Measurements from ENCODE around the gene APOC3.

The APOC3 gene

DNA sequence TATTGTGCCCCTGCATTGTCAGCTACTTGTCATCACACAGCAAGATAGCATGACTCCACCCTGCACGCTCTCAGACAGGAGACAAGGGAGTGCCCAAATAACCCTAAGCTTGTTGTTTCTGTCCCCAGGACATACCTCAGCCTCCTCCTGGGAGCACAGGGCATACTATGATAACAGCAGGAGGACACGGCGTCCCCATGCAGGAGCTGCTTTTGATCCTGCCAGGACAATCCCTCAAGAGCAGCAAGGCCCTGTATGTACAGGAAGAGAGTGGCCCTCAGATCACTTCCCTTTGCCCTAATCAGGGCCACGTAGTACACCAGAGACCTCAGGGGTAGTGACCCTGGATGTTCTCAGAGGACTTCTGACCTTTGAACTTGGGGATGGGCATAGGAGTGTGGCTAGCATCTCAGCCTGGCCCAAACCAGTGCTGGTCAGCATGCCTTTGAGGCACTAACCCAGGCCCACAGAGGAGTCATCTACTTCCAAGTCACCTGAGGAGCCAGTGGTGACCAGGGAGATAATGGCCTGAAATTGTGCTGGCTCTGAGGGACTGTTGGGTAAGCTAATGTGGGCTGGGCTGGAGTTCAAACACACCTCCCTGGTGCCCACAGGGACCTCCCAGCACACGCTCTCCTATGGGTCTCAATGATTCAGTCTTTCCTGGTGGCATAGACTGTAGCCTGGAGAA lies 15.8 kb upstream of the APOC3 start:
- DNase-seq = no peak
- in situ Hi-C loops (cut with HindIII; ENCODE audit: low pct_ligation_motif_present, low sequenced_read_pairs) = no loop called here
- no peak for TF ChIP-seq CTCF (IDR thresholded peaks at IDR 0.05; ENCODE audit: low read depth, low read length, missing control alignments)
- no peaks in the 10 kb centered on the region for H3K36me3 ChIP-seq (replicated peaks)
- H3K27me3 ChIP-seq (replicated peaks) = no peaks in the 10 kb centered on the region
- no peak overlapping the region for H3K27ac ChIP-seq
- no peak overlapping the region for H3K4me3 ChIP-seq (ENCODE audit: low read depth, low read length)

DNA sequence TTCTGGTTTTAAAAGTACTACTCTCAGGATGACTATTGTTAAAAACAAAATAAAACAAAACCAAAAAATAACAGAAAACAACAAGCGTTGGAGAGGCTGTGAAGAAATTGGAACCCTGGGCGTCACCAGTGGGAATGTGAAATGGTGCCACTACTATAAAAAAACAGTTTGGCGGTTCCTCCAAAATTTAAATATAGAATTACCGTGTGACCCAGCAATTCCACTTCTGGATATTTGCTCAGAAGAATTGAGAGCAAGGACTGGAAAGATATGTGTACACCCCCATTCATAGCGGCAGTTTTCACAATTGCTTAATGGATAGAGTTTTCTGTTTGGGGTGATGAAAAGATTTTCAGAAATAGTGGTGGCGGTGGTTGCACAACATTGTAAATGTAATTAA lies 15.2 kb upstream of the APOC3 start:
- no peaks in the 10 kb centered on the region for H3K36me3 ChIP-seq (replicated peaks)
- no peak overlapping the region for H3K27ac ChIP-seq
- H3K27me3 ChIP-seq (replicated peaks) = no peaks in the 10 kb centered on the region
- no peak for TF ChIP-seq CTCF (IDR thresholded peaks at IDR 0.05; ENCODE audit: low read depth, low read length, missing control alignments)
- H3K4me3 ChIP-seq (ENCODE audit: low read depth, low read length) = no peak overlapping the region
- no peak for DNase-seq
- in situ Hi-C loops (cut with HindIII; ENCODE audit: low pct_ligation_motif_present, low sequenced_read_pairs) = no loop called here

GRCh38 chr11:116819049-116819448 lies 10.7 kb upstream of the APOC3 start:
- H3K27ac ChIP-seq = no peak overlapping the region
- DNase-seq = no peak
- H3K4me3 ChIP-seq (ENCODE audit: low read depth, low read length) = no peak overlapping the region
- in situ Hi-C loops (cut with HindIII; ENCODE audit: low pct_ligation_motif_present, low sequenced_read_pairs) = no loop called here
- H3K27me3 ChIP-seq (replicated peaks) = no peaks in the 10 kb centered on the region
- H3K36me3 ChIP-seq (replicated peaks) = no peaks in the 10 kb centered on the region
- TF ChIP-seq CTCF (IDR thresholded peaks at IDR 0.05; ENCODE audit: low read depth, low read length, missing control alignments) = no peak

DNA sequence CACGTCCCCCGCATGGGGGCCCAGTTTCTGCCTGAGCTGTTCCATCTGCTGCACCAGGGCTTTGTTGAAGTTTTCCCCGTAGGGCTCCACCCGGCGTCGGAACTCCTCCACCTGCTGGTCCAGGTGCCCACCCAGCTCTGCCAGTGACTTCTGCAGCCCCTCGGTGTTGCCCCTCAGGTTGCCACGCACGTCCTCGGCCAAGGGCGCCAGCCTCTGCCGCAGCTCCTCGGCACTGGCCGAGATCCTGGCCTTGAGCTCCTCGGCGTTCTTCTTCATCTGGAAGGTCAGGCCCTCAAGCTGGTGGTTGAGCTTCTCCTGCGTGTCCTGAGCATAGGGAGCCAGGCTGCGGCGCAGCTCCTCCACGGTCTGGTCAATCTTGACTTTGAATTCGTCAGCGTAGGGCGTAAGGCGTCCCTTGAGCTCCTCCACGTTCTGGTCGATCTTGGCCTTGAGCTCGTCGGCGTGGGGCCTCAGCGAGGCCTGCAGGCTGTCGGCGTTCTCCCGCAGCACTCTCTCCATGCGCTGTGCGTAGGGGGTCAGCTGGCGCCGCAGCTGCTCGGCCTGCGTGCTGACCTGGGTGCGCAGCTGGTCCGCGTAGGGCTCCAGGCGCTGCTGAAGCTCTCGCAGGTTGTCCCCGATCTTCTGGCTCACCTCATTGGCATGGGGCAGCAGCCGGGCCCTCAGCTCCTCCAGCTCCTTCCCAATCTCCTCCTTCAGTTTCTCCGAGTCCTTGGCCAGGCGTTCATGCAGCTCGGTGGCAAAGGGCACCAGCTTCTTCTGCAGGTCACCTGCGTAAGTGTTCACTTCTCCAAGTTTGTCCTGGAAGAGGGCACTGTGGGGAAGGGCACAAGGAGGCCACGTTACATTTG lies 8.4 kb upstream of the APOC3 start:
- no peak overlapping the region for H3K4me3 ChIP-seq (ENCODE audit: low read depth, low read length)
- no peaks in the 10 kb centered on the region for H3K36me3 ChIP-seq (replicated peaks)
- DNase-seq = no peak
- H3K27ac ChIP-seq = no peak overlapping the region
- in situ Hi-C loops (cut with HindIII; ENCODE audit: low pct_ligation_motif_present, low sequenced_read_pairs) = no loop called here
- no peak for TF ChIP-seq CTCF (IDR thresholded peaks at IDR 0.05; ENCODE audit: low read depth, low read length, missing control alignments)
- no peaks in the 10 kb centered on the region for H3K27me3 ChIP-seq (replicated peaks)

GRCh38 chr11:116822575-116822974 lies 7.1 kb upstream of the APOC3 start:
- TF ChIP-seq CTCF (IDR thresholded peaks at IDR 0.05; ENCODE audit: low read depth, low read length, missing control alignments) = no peak
- Histone ChIP-seq H3K27me3 (replicated peaks) (no peaks in the 10 kb centered on the region), H3K27ac (no peak overlapping the region), H3K4me3 (ENCODE audit: low read depth, low read length) (no peak overlapping the region), H3K36me3 (replicated peaks) (no peaks in the 10 kb centered on the region)
- in situ Hi-C loops (cut with HindIII; ENCODE audit: low pct_ligation_motif_present, low sequenced_read_pairs) = no loop called here
- DNase-seq = no peak

All from brain microvascular endothelial cell (primary cell).